Middle frontal gyrus (tissue), 1 donor: ENCODE results near the gene NXNL1.

Source experiments
- DNase-seq: peaks from one replicate; pipeline ENCODE4 v3.0.0-alpha.2; 2015; ENCODE audit warnings: low spot score; ENCODE audit errors: extremely low spot score

Gene NXNL1

DNA sequence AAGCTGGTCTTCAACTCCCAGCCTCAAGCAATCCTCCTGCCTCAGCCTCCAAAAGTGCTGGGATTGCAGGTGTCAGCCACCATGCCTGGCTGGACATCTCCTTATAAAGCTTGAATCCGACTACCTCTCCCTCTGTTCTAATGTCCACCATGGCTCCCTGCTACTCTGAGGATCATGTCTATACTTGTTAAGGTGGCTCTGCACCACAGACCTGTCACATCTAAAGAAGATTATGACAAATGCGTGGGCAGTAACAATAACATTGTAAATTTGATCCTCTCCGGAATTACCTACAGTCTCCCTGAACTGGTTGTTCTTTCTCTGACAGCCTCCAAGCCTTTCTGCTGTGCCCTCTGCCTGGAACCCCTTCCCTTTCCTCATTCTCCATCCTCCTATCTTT, 1.8 kb downstream of the NXNL1 start:
- no peak for DNase-seq

DNA sequence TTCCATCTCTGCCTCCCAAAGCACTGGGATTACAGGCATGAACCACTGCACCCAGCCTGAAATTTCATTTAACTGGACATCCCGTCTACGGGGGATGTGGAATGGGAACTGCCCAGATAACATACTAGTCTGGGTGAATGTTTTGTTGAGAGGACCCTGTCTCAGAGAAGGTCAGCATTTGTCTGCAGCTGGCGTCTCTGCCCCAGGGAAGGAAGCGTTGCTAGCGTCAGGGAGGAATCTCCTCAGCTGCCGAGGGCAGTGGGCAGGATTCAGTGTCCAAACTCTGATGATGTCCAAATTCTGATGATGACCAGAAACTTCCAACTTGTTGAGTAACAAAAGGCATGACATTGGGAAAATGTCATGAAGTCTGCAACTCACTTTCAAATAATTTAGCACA, 3.1 kb downstream of the NXNL1 start:
- no peak for DNase-seq

- no peak for DNase-seq
These were observed 4.6 kb downstream of the NXNL1 start for GRCh38 chr19:17456127-17456526.

DNA sequence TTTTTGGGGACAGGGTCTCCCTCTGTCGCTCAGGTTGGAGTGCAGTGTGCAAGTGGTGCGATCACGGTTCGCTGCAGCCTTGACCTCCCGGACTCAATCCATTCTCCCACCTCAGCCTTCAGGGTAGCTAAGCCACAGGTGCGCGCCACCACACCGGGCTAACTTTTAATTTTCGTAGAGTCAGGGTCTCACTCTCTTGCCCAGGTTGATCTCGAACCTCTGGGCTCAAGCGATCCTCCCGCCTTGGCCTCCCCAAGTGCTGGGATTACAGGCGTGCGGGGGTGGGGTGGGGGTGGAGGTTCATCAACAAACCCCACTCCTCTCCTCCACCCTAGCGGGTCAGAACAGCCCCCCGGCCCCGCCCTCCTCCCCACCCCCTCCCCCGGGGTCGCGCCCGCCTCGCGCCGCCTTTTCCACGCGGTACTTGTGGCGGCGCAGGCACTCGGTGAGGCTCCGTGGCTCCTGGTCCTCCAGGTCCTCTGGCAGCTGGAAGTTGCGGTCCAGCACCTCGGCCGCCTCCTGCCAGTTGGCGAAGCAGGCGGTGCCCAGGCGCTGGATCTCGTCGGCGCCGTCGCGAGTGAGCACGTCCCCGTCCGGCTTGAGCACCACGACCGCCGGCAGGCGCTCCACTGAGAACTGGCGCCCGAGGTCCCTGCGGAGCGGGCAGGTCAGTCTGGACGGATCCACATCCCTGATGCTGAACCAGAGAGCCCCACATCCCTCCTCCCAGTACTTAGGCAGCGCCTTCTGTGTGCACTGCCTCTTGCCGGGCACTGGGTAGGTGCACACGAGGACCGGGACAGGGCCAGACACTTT, 5.2 kb downstream of the NXNL1 start:
- no peak for DNase-seq

GRCh38 chr19:17454576-17455071, 6.1 kb downstream of the NXNL1 start:
- no peak for DNase-seq

DNA sequence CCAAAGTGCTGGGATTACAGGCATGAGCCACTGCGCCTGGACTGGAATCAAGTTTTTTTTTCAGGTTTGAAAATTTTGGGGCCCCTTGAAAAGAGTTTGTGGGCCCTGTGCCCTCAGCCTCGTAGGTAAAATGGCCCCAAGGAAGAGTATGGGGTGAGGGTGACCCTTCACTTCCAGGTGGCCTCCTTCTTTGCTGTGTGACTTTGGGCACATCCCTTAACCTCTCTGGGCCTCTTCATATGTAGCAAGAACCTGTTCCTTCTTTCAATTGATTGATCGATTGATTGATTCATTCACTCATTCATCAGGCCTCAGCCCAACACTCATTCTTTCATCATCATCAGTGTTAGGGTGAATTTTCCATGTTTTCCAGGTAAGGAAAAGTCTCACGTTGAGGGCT, 8.9 kb downstream of the NXNL1 start:
- DNase-seq: no peak

- DNase-seq: no peak
These were observed 10.3 kb downstream of the NXNL1 start for GRCh38 chr19:17450264-17451075.

GRCh38 chr19:17448131-17448967, 12.4 kb downstream of the NXNL1 start, which contains the start of gene TMEM221:
Gene TMEM221 (minus strand): TSS chr19:17448668. CDS start chr19:17448462, 206 bp downstream.
- no peak for DNase-seq

- DNase-seq: no peak
These were observed 13.0 kb downstream of the NXNL1 start for GRCh38 chr19:17447704-17448130.

GRCh38 chr19:17445526-17446165, 15.1 kb downstream of the NXNL1 start:
- DNase-seq: no peak

DNA sequence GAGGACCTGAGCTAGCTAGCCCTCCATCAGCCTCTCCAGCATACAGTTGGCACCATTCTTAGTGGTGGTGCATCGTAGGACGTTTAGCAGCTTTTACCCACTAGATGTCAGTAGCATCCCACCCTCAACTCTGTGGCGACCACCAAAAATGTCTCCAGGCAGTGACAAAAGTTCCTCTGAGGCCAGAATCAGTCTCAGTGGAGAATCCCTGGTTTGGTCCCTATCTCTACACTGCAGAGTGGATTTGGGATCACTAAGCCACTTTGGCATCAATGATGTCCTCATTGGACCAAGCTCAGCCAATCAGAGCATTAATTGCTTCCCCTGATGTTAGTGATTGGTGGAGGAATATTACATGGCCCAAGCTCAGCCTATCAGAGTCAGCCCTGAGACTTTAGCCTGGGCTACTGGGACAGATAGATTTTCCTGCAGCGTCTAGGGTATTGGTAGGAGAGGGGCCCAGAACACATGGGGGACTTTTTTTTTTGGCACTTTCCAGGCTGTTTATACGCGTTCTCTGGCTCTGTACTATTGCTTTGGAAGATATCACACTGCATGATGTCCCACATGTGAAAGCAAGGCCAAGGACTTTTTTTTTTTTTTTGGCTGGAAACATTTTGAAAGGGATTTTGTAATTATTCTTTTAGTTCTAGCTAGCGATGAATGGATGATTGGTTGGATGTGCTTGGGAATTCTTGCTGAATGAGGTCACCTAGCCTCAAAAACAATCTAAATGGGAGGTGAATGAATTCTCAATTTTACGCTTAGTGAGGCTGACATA, 19.3 kb downstream of the NXNL1 start:
- DNase-seq: no peak

GRCh38 chr19:17436874-17437267, 23.9 kb downstream of the NXNL1 start:
- no peak for DNase-seq

GRCh38 chr19:17436094-17436873, 24.4 kb downstream of the NXNL1 start:
- no peak for DNase-seq

DNA sequence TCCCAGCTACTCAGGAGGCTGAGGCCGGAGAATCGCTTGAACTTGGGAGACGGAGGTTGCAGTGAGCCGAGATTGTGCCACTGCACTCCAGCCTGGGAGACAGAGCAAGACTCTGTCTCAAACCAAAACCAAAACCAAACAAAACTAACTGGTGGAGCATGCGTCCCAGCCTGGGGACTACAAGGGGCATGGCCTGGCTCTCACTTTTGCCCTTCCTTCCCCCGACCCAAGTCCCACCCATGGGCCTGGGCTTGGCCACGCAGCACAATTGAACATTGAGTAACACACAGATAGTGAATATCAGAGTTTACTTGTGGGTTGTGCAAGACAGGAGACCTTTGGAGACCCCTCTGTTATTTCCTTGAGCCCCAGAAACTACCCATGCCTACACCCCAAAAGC, 25.5 kb downstream of the NXNL1 start:
- DNase-seq: no peak

- DNase-seq: no peak
These were observed 29.3 kb downstream of the NXNL1 start for GRCh38 chr19:17431417-17431816.

DNA sequence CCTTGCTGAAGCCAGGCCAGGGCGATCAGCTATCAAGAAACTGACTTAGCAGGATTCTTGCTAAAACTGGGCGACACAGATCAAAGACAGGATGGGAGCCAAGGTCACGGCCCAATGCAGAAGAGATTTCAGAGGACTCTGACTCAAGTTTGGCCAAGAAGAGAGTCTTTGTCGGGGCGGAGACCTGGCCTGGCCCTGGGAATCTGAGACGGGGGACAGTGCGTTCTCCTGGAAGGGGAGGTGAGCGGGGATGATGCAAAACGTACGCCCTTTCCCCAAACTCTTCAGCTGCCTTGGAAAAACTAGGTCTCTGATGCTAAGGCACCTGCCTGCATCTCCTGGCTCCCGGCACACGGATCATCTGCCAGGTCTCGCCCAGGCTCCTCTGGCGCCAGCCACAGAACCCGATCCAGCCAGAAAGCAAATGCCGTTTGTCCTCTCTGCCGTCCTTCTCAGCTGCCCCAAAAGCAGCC, 31.0 kb downstream of the NXNL1 start:
- no peak for DNase-seq

- DNase-seq: no peak
These were observed 35.9 kb downstream of the NXNL1 start for GRCh38 chr19:17424743-17425365.

DNA sequence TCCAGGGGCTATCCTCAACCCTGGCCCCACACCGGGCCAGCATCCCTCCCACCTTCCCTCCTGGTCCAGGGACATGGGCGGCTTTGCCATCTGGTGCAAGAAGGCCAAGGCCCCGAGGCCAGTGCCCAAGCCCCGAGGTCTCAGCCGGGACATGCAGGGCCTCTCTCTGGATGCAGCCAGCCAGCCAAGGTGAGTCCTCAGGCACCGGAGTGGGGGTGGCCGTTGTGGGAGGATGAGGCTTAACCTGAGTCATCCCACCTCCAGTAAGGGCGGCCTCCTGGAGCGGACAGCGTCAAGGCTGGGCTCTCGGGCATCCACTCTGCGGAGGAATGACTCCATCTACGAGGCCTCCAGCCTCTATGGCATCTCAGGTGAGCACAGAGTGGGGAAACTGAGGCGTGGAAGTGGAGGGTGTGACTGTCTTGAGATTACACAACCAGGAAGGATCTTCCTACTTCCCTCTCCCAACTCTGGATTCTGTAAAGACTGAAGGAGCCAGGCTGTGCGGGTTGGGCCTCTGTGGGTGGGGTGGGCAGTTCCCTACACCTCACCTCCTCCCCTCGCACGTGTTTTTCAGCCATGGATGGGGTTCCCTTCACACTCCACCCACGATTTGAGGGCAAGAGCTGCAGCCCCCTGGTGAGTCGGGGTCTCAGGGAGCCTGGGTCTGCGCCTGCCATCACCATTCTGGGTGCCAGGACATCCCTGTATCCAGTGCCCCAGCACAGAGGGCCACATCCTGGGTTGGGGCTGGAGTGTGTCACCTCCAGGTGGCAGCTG, 37.1 kb downstream of the NXNL1 start:
- DNase-seq: no peak
